Measurements from ENCODE around the gene SLCO3A1.

SLCO3A1 gene

GRCh38 chr15:92006186-92007028 lies 152.9 kb downstream of the SLCO3A1 start:
- DNase-seq: no peak

GRCh38 chr15:92009162-92009561 lies 155.7 kb downstream of the SLCO3A1 start:
- no peak for DNase-seq

GRCh38 chr15:92011611-92012367 lies 158.3 kb downstream of the SLCO3A1 start:
- DNase-seq: peak; percentile 23 to 59 (median 50)

GRCh38 chr15:92012368-92012629 lies 158.8 kb downstream of the SLCO3A1 start:
- no peak for DNase-seq

- DNase-seq: no peak
Observed at GRCh38 chr15:92012881-92013280, 159.4 kb downstream of the SLCO3A1 start.

- DNase-seq: peak in 1 of 4 experiments; percentile 22
Observed at GRCh38 chr15:92014281-92015030, 160.9 kb downstream of the SLCO3A1 start.

GRCh38 chr15:92017882-92018534 lies 164.5 kb downstream of the SLCO3A1 start:
- no peak for DNase-seq

GRCh38 chr15:92018535-92019239 lies 165.2 kb downstream of the SLCO3A1 start:
- no peak for DNase-seq

GRCh38 chr15:92019706-92020105 lies 166.2 kb downstream of the SLCO3A1 start:
- DNase-seq: no peak

- no peak for DNase-seq
Observed at GRCh38 chr15:92020207-92020606, 166.7 kb downstream of the SLCO3A1 start.

- no peak for DNase-seq
Observed at GRCh38 chr15:92020804-92021203, 167.3 kb downstream of the SLCO3A1 start.

- DNase-seq: no peak
Observed at GRCh38 chr15:92021792-92022191, 168.3 kb downstream of the SLCO3A1 start.

- DNase-seq: peak in 1 of 4 experiments; percentile 4
Observed at GRCh38 chr15:92023965-92024364, 170.5 kb downstream of the SLCO3A1 start.

GRCh38 chr15:92025706-92026270 lies 172.3 kb downstream of the SLCO3A1 start:
- DNase-seq: no peak

- no peak for DNase-seq
Observed at GRCh38 chr15:92028389-92028724, 174.8 kb downstream of the SLCO3A1 start.

- DNase-seq: no peak
Observed at GRCh38 chr15:92029767-92030166, 176.3 kb downstream of the SLCO3A1 start.

GRCh38 chr15:92033314-92033713 lies 179.8 kb downstream of the SLCO3A1 start:
- peak; percentile 27 to 66 (median 58) for DNase-seq

GRCh38 chr15:92033723-92034122 lies 180.2 kb downstream of the SLCO3A1 start:
- DNase-seq: no peak

GRCh38 chr15:92034227-92034626 lies 180.7 kb downstream of the SLCO3A1 start:
- DNase-seq: no peak

GRCh38 chr15:92035551-92035950 lies 182.0 kb downstream of the SLCO3A1 start:
- DNase-seq: no peak

- DNase-seq: no peak
Observed at GRCh38 chr15:92035961-92036360, 182.5 kb downstream of the SLCO3A1 start.

- no peak for DNase-seq
Observed at GRCh38 chr15:92037491-92037890, 184.0 kb downstream of the SLCO3A1 start.
